Ramos (cell line): Measurements from ENCODE around the gene REG1A.

Experiments used
- in situ Hi-C: fragments of 300-500 bp; cut with MboI; formaldehyde crosslinking; loops from one replicate; pipeline ENCODE4 v1.14.3; 2022; ENCODE audit warnings: low sequenced_read_pairs; ENCODE audit not compliant: unreplicated experiment

REG1A gene, protein sequence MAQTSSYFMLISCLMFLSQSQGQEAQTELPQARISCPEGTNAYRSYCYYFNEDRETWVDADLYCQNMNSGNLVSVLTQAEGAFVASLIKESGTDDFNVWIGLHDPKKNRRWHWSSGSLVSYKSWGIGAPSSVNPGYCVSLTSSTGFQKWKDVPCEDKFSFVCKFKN

DNA sequence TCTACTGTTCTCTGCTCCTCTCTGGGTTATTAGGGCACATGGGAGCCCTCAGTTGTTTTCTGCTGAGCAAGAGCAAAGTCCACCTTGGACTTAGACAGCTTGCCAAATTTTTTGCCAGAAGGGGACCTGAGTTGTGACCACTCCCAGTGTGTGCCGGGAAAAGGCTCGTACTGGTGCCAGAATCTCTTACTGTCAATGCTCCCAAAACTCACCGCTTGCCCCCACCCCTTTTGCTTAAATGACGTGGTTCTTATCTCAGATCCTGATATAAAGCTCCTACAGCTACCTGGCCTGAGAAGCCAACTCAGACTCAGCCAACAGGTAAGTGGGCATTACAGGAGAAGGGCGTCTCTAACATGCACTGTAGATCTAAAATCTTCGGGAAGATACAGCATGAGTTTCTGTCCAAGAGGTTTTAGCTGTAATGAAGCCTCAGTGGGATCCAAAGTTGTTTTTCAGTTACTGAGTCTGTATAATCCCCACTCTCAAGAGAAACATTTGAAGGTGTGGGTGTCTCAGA, at the start of gene REG1A:
Gene REG1A (plus strand): TSS at position 295 of the 520 bp plus-strand sequence. CDS start 374 bp downstream, outside the sequence.
- in situ Hi-C loops, result no loop called here

DNA sequence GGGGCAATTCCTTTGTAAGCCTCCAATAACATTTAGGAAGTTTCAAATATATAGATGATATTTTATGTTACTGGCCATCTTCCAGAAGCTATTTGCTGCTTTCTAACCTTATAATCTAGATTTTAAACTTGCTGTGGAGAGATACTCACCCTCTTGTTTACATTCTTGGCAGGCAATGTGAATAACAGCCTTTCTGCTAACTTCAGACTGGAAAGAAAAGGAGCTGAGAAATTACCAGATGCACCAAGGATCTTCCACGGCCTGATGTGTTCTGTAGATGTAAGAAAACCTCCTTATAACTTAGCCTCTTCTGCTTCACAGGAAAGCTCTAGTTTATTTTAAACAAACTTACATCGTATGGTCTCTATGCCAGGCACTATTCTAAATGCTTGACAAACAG, 49.2 kb upstream of the REG1A start:
- in situ Hi-C loops, result no loop called here

DNA sequence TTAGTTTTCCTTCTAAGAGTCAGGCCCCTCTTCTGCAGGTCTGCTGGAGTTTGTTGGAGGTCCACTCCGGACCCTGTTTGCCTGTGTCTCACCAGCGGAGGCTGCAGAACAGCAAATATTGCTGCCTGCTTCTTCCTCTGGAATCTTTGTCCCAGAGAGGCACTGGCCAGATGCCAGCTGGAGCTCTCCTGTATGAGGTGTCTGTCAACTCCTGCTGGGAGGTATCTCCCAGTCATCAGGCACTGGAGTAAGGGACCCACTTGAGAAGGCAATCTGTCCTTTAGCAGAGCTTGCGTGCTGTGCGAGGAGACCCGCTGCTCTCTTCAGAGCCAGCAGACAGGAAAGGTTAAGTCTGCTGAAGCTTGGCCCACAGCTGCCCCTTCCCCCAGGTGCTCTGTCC, 37.3 kb upstream of the REG1A start:
- in situ Hi-C loops, result no loop called here

DNA sequence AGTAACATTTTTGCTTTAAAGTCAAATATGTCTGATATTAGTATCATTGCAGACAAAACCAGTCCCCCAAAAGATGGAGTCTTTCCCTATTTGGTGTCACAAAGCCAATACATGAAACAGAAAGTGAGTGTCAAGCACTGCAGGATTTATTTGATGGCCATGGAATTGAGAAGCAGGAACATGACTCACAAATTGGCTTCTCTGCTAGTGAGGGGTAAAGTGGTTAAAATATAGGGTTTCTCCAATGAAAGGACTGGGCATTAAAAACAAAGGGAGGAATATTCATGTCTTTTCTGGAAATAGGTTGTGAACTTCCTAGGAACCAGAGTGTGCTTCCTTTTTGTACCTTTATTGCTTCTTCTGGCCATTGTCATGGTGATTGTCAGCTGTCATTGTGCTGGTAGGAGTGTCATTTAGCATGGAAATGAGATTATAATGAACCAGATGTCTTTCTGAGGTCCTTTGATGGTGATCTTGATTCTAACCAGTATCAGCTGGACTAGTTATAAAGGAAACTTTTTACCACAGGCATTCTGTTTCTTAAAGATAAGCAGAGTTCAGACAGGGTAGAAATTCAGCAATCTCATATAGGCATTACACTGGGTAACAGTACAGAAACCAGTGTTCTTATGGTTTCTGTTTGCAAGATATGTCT, 36.6 kb upstream of the REG1A start:
- in situ Hi-C loops, result no loop called here

DNA sequence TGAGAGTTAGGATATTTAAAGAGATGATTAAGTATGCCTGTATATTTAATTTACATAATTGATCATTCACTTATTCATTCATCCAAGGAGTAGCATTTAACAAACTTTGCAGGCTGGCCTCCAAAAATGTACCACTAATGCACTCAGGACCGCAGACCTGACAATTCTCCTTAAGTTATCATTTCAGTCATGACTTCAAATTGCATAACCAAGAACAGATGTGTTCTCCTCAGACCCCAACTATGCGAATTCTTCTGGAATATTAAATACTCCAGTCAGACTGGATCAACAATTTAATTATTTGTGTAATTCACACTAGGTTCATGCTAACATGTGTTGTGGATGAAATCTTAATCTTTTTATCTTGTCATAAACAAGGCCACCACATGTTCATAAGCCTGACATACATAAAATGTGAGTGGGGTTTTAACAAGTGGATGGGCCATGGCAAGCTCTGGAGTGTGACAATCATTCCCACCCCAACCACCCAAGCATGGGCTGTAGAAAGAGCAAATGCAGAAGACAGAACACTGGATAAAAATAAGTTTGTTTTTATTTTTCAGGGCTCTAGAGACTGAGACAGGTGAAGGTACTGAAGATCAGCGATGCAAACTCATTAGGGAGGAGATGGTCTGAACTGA, 35.7 kb upstream of the REG1A start:
- in situ Hi-C loops, result no loop called here

DNA sequence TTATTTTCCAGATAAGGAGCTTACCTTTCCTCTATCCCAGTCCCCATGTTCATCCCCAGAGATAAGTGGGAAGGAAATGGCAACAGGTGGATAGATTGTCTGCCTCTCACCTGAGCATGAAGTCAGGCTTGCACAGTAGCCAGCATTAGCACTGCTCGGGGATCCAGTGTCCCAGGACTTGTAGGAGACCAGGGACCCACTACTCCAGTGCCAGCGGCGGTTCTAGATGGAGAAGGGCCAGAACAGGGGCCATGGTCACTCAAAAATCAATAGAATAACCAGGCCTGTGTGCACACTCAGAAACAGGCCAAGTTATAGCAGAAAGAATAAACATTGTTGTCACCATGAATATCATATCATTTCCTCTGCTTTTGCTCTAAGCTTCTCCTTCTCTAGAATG, 34.9 kb upstream of the REG1A start:
- in situ Hi-C loops, result no loop called here

DNA sequence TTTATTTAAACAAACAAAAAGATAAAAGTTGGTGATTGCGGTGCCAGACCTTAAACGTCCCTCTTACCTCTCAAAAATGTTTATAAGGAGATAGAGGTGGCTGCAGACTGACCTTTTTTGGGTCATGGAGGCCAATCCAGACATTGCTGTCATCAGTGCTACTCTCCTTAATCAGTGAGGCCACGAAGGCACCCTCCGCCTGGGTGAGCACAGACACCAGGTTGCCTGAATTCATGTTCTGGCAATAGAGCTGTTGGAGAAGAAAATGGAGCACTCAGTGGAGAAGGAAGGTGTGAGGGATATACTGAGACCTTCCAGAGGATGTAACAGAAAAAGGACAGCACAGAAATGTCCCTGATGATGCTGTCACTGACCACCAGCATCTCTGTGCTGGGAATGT, 34.0 kb upstream of the REG1A start:
- in situ Hi-C loops, result no loop called here

DNA sequence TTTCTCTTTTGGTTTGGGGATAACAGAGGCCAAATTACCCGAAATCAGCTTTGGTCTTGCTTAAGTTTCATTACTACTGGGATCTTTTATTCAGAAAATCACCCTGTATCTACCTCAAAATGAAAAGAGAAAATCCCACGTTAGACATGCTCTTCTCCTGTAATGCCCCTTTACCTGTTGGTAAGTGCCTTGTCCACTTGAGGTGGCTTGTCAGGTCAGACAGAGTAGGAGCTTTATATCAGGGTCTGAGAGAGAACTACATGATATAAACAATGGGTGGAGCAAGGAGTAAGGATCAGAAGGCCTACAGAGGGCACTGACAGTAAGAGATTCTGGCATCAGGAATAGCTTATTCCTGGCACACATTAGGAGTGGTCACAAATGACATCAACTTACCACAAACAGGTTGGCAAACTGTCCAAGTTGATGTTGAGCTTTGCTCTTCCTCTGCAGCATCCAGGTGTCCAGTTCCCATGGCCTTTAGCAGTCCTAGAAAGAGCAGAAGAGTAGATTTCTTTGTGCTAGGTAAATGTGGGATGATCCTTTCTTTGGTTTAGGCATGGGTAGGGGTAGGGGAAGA, 32.4 kb upstream of the REG1A start, which contains the start of gene REG1B:
Gene REG1B (minus strand): TSS at position 209 of the 580 bp plus-strand sequence. CDS start 381 bp downstream, outside the sequence.
- in situ Hi-C loops, result no loop called here

DNA sequence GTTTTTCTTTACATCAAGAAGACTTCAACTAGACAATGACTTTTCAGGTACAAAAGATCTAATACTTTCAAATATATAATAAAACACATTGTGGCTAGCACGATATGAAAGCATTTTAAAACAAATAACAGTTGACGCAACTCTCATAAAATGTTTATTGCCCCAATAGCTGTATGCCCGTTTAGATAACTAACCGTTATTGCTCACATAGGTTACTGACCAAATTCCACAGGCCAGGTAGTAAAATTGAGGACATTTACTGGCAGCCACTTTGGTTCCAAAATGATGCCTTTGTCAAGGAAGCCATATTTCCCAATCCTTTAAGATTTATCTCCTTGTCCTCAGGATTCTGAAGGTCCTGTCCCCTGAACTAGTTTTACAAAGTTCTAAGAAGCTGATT, 29.6 kb upstream of the REG1A start:
- in situ Hi-C loops, result no loop called here

DNA sequence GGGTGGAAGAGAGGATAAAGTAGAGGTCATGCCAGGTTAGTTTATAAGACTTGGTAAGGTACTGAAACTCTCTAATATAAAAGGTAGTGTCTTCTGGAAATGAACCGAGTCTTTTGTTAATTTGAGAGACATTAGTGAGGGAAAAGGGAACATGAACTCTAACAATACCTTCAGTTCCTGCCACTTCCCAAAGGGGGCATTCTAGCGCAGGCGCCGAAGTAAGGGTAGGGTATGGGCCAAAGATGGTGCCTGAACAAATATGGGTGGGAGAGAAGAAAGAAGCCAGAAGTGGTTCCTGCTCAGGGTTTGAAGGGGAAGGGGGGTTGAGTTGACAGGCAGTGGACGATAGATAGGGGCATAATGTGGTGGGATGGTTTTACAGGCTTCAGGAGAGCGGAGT, 22.4 kb upstream of the REG1A start:
- in situ Hi-C loops, result no loop called here

DNA sequence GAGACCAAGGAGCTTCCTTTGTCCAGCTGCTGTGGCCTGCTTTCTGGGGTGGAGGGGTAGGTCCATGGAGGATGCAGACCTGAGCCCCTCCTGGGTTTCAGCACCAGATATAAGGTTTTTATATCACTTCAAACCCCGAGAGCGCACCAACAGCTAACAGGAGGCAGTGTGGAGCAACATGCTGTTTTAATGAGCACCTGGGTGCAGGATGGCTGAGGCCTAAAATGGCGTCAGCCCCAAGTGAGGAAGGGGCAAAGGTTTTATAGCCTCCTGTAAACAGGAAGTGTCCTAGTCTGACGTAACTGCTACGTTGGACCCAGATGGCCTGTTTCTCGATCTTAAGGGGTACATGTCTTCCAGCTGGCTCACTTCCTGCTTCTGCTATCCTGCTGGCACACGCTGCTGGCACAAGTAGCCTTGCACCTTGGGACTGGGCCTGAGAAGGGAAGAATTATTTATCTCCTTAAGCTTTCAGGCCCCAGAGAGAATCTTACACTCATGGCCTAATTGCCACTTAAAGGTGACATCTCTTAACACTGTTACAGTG, 21.1 kb upstream of the REG1A start:
- in situ Hi-C loops, result no loop called here

DNA sequence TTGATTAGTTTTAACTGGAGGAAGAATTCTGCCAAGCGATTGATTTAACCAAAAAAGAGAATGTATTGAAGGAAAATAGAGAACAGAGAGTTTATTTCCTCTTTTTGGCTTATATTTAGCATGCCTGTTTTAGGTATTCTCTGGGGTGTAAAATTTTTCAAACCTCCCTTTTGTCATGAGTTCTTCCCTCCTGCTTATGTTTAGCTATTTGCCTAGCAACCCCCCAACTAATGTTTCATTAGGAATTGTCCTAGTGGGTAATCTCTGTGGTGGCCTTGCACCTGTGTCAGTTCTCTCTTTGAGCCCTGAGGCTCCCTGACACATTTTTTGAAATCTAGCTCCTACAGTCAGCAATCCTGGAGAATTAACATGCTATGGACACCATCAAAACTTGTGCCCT, 20.0 kb upstream of the REG1A start:
- in situ Hi-C loops, result no loop called here

DNA sequence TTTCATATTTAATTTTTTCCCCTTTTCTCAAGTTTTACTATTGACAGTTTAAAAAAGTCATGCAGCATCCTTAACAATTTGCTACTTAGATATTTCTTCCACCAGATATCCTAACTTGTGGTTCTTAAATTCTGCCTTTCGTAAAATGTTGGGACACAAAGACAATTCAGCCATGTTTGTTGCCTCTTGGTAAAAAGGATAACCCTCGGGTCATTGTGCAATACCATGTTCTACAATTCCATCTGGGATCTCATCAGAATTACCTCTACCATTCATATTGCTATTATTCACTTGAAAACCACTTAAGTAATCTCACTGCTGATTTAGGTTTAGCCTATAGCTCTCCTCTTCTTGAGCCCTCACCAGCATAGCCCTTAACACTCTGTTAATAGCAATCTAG, 19.3 kb upstream of the REG1A start:
- in situ Hi-C loops, result no loop called here

DNA sequence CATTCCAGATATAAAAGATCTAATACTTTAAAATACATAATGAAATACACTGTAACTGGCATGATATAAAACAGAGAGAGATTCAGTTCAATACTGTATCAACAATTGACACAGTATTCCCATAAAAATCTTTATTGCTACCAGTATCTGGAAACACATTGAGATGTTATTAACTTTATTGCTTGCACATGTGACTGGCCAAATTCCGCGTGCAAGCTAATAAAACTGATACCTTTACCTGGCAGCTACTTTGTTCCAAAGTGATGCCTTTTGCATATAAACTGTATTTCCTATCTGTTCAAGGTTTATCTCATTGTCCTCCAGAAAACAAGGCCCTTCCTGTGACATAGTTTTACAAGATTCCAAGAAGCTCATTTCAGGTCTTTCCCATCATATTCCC, 17.1 kb upstream of the REG1A start:
- in situ Hi-C loops, result no loop called here

DNA sequence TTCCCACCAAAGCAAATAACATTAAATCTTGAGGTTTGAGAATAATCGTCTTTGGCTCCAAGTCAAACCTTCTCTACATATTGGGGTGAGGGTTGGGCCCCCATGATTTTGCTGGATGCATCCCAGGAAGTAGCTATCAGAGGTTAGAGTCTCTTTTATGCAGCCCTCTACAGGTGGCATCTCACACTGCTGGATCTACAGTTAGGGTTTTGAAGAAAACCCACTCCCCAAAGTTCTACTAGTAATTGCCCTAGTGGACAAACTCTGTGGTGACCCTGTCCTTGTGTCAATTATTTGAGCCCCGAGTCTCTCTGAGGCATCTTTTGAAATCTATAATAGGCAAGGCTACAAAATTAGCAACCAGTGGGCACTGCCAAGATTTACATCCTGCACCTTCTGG, 15.0 kb upstream of the REG1A start:
- in situ Hi-C loops, result no loop called here

DNA sequence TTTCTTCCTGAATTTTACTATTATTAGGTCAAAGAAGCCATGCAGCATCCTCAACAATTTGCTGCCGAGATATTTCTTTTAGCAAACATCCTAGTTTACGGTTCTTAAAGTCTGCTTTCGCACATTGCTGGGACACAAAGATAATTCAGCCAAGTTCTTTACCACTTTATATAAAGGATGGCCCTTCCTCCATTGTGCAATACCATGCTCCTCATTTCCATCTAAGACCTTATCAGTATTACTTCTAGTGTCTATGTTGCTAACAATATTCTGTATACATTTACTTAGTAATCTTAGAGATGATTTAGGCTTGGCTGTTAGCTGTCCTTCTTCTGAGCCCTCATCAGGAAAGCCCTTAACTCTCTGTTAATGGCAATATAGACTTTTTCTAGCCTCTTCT, 8.0 kb upstream of the REG1A start:
- in situ Hi-C loops, result no loop called here

DNA sequence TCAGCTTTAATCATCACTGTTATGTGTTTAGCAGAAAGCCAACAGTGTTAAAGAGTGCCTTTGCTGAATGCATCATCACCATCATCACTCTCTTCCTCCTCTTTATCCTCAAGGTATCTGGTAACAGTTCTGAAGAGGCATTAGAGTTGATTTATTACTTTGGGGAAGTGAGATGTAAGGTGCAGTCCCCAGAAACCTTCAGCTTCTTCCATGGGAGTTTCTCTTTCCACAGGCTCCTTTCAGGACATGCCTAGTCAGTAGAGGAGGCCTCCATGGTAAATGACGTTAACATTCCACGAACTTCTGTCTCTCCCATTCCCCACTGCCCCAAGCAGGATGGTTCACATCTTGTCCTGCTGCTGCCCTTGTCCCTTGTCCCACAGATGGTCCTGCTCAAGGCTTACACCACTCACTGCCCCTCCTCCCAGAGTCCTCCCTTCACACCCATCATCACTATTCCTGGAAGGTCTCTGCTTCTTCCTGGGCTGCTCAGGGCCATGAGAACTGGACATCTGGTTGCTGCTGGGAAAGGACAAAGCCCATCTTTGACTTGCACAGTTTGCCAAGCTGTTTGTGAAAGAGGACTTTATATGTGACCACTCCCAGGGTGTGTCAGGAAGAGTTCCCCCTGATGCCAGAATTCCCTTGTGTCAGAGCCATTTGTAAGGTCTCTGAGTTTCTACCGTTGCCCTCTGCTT, 5.3 kb upstream of the REG1A start:
- in situ Hi-C loops, result no loop called here

DNA sequence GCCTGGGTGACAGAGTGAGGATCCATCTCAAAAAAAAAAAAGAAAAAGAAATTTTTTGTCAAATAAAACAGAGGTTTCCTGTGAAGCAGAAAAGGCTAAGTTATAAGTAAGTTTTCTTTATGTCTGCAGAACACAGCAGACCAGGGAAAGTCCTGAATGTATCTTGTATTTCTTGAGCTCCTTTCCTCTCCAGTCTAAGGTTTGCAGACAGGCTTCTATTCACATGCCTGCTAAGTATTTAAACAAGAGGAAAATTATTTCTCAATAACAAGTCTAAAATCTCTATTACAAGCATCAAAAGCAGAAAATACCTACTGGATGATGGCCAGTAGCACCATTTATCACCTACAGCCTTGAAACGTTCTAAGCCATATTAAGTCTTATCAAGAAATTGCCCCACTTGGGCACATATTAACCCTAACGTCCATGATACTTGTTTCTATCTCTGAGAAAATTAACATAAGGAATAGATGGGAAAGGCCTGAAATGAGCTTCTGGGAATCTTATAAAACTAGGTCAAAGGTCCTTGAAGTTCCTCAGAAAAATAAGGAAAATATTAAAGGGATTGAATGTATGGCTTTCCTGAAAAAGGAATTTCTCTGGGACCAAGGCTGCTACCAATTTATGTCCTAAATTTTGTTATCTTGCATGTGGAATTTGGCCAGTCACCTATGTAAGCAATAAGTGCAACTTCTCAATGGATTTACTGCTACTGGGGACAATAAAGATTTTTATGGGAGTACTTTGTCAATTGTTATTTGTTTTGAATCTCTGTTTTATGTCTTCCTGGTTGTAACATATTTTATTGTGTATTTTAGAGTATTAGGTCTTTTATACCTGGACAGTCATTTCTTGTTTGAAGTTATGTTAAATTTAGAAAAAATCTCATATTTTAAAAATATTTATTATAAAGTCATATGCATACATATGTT, 3.0 kb upstream of the REG1A start:
- in situ Hi-C loops, result no loop called here

DNA sequence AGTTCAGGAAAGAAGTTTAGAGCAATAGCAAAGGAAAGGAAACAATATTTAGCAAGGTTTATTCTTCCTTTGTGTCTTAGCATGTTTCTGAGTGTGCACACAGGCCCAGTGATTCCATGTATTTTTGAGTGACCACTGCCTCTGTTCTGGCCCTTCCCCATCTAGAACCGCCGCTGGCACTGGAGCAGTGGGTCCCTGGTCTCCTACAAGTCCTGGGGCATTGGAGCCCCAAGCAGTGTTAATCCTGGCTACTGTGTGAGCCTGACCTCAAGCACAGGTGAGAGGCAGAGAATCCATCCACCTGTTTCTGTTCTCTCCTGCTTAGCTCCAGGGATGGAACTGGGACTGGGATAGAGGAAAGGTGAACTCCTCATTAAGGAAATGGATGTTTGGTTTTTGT, 2.4 kb downstream of the REG1A start:
- in situ Hi-C loops, result no loop called here
